NCI-H1092 treated with DMSO at 0.1 percent for 48 hours (cell line): ENCODE measurements around the gene TBC1D2B.
"Not testable (repeated sequence)": the region's sequence is repeated elsewhere in the genome, so short reads cannot be mapped to it uniquely, and the experiment has no call there.

Experiments
- DNase-seq: peaks from one replicate; lab custom pipeline; 2025; lab: John Stamatoyannopoulos, UW

The TBC1D2B gene

GRCh38 chr15:78002996-78003395 is 74.5 kb downstream of the TBC1D2B start:
- DNase-seq: no peak

DNA sequence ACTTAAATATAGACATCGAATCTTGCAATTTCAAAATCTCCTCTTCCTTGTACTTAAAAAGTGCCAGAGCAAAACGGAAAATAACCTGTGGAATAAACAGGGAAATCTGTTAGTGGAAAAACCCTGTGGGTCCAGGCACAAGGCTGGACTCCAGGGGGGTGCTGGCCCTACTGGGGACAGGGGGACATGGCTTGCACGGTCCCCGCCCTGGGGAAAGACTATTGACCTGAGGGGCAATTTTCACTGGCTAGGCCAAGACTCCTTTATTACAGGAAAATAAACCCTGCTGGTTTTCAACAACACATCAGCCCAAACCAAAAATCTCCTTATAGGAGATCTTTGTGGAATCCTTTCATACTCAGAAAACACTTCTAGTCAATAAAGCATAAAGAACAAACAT is 75.9 kb downstream of the TBC1D2B start:
- DNase-seq: no peak

- no peak for DNase-seq
Observed at GRCh38 chr15:78000927-78001249, 76.6 kb downstream of the TBC1D2B start.

- DNase-seq: no peak
Observed at GRCh38 chr15:78000091-78000926, 77.2 kb downstream of the TBC1D2B start.

GRCh38 chr15:77999486-77999885 is 78.0 kb downstream of the TBC1D2B start:
- no peak for DNase-seq

DNA sequence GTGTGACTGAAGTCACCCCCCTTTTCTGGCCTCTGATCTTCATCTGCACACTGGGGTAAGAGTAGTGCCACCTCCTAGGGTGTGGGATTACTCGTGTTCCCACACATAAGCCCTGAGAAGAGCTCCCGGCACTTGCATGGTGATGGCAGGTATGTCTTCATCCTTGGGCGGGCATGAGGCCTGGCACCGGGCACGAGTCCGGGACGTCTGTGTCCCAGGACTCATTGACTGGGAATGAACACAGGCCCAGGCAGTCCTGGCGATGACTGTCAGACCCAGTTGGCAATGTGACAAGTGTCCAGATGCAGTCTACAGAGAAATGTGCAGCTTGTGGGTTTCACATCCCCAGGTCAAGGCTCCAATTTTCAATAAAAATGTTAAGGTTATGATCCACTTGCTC is 78.9 kb downstream of the TBC1D2B start:
- no peak for DNase-seq

- not testable (repeated sequence) for DNase-seq
Observed at GRCh38 chr15:77997761-77998554, 79.6 kb downstream of the TBC1D2B start.

GRCh38 chr15:77997221-77997620 is 80.3 kb downstream of the TBC1D2B start:
- not testable (repeated sequence) for DNase-seq

GRCh38 chr15:77996713-77997171 is 80.8 kb downstream of the TBC1D2B start:
- not testable (repeated sequence) for DNase-seq

GRCh38 chr15:77996226-77996625 is 81.3 kb downstream of the TBC1D2B start:
- DNase-seq: not testable (repeated sequence)

- DNase-seq: not testable (repeated sequence)
Observed at GRCh38 chr15:77995537-77995918, 82.0 kb downstream of the TBC1D2B start.

DNA sequence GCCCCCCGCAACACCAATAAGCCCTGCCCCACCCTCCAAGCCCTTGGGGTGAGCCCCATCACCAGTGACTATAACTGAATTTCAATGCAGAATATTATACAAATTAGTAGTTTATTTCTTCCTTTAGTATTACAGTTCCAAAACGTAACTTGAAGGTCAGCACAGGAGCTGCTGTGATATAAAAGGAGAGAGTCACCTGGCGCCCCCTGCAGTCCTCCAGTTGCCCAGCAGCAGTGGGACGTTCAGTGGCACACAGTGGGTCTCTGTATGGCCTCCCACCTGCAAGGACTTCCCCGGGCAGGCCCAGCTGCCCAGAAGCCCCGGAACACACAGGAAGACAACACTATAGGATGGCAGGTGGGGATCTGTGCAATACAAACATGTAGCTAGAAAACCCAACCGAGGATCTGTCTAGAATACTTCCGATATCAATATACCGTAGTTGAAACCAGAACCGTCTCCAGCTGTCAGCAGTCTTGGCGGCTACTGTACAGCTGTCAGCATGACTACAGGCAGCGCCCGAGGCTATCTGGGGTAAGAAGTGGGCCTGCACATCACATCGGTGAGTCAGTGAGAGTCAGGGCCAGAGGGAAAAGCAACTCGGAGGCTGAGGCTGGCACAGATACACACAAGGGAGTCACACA is 82.5 kb downstream of the TBC1D2B start:
- not testable (repeated sequence) for DNase-seq

- DNase-seq: not testable (repeated sequence)
Observed at GRCh38 chr15:77993970-77994693, 83.4 kb downstream of the TBC1D2B start.

- DNase-seq: no peak
Observed at GRCh38 chr15:77993374-77993911, 84.1 kb downstream of the TBC1D2B start.

GRCh38 chr15:77992356-77993222 is 84.9 kb downstream of the TBC1D2B start:
- DNase-seq: no peak

- DNase-seq: not testable (repeated sequence)
Observed at GRCh38 chr15:77991658-77992201, 85.8 kb downstream of the TBC1D2B start.

DNA sequence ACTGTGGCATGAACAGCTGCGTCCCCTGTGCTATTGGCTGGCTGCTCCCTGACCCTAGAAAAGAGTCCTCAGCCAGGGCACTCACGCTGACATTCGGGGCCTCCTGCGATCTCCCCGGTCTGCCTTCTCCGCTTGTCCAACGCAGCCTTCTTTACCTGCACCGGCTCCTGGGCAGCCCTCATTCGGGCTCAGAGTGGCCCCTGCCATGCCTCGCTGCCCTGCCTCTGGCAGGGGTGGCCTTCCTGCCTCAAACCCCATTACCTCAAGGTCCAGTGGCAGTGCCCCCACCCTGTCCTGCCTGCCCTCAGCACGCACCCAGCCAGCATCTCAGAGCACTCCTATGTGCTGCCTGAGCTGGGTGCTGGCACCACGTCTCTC is 86.5 kb downstream of the TBC1D2B start:
- no peak for DNase-seq

DNA sequence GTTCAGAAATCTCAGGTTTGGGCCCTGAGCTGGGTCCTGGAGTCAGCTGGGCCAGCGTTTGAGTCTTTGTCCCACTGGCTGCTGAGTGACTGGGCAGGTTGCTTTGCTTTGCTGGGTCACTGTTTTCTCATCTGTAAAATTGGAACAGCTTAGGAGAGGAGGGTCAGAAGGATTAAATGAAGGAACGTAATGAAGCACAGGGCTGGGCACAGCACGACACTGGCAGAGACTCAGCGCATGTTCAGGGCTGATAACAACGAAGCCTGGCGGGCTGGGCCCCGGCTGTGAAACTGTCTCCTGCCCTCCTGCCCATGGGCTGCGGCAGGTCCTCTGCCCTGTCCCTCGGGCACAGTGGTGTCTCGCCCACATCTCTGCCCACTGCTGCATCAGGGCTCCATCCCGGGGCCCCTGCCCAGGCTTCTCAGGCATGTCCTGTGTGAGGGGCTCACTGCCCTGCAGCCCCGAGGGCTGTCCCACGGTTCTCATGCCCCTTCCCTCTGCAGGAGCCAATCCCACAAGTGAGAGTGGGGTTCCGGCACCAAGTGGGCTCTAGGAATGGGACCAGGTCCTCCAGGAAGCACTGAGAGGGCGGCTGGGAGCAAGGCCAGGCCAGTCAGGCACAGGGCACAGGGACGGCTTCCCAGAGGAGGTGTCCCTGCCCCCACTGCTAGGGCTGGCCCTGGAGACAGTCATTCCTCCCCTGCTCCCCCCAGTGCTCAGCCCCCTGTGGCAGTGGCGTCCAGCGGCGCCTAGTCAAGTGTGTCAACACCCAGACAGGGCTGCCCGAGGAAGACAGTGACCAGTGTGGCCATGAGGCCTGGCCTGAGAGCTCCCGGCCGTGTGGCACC is 88.0 kb downstream of the TBC1D2B start:
- DNase-seq: no peak
